ENCODE results near the gene RNF8.

GRCh38 chr6:37304766-37305165, 49.0 kb upstream of the RNF8 start:
- TF ChIP-seq CTCF (IDR thresholded peaks at IDR 0.05), result no peak
- no peak for TF ChIP-seq POLR2AphosphoS5 (IDR thresholded peaks at IDR 0.05)
- no peak for TF ChIP-seq POLR2A (IDR thresholded peaks at IDR 0.05)

Measured in transverse colon (tissue), 4 donors.